22Rv1 (cell line): ENCODE results near the gene PNKP.
A peak's percentile ranks its signal among the peaks of the same experiment; 100 is the strongest.

Experiments used
- H3K27ac ChIP-seq: fragments of 450-650 bp; 2 replicates; pipeline ENCODE4 v1.5.1; 2017
- ZFX ChIP-seq: fragments of 450-650 bp; IDR thresholded peaks from 2 replicates; pipeline ENCODE4 v1.6.1; 2017; ENCODE audit warnings: antibody characterized with exemption, borderline replicate concordance
- TF ChIP-seq, protein P1 (sequence below): fragments of 450-650 bp; IDR thresholded peaks from 2 replicates; pipeline ENCODE4 v1.5.1; 2017; ENCODE audit warnings: mild to moderate bottlenecking

PNKP gene

DNA sequence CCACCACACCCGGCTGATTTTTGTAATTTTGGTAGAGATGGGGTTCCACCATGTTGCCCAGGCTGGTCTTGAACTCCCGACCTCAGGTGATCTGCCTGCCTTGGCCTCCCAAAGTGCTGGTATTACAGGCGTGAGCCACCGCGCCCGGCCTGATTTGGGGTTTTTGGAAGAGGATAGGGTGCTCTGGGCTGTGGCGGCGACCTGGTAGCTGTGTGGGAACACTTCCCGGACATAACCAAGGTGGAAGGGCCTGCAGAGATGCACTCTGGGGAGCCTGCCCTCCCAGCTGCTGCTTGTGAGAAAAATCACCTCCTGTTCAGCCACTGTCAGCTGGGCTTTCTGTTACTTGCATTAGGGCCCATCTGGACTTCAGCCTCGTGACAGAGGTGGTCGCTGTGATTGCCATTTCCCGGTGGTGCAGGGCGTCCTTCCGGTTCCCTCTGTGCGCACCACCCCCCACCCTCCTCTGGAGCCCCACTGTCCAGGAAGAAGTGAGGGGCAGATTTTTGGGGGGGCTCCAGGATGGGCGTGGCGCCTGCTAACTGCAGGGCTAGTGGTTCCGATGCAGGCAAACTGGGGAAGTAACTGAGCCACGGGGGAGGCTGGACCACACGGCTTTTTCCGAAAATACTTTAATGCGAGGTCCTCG, 21.8 kb upstream of the PNKP start:
- TF ChIP-seq ZFX: no peak
- TF ChIP-seq, protein P1, sequence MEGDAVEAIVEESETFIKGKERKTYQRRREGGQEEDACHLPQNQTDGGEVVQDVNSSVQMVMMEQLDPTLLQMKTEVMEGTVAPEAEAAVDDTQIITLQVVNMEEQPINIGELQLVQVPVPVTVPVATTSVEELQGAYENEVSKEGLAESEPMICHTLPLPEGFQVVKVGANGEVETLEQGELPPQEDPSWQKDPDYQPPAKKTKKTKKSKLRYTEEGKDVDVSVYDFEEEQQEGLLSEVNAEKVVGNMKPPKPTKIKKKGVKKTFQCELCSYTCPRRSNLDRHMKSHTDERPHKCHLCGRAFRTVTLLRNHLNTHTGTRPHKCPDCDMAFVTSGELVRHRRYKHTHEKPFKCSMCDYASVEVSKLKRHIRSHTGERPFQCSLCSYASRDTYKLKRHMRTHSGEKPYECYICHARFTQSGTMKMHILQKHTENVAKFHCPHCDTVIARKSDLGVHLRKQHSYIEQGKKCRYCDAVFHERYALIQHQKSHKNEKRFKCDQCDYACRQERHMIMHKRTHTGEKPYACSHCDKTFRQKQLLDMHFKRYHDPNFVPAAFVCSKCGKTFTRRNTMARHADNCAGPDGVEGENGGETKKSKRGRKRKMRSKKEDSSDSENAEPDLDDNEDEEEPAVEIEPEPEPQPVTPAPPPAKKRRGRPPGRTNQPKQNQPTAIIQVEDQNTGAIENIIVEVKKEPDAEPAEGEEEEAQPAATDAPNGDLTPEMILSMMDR: no peak
- peak overlapping the region; percentile 89 for H3K27ac ChIP-seq

DNA sequence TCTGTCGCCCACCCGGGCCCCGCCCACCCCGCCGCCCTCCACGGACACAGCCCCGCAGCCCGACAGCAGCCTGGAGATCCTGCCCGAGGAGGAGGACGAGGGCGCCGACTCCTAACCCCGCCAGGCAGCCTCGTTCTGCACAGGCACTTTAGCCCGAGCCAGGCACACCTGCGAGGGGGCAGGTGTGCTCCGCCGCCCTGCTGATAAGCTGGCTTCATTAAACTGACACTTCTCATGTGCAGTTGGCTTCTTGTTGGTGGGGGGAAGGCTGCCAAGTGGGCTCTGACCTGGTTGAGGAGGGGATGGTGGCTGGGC, 21.1 kb upstream of the PNKP start:
- H3K27ac ChIP-seq: no peak overlapping the region
- TF ChIP-seq ZFX: no peak

DNA sequence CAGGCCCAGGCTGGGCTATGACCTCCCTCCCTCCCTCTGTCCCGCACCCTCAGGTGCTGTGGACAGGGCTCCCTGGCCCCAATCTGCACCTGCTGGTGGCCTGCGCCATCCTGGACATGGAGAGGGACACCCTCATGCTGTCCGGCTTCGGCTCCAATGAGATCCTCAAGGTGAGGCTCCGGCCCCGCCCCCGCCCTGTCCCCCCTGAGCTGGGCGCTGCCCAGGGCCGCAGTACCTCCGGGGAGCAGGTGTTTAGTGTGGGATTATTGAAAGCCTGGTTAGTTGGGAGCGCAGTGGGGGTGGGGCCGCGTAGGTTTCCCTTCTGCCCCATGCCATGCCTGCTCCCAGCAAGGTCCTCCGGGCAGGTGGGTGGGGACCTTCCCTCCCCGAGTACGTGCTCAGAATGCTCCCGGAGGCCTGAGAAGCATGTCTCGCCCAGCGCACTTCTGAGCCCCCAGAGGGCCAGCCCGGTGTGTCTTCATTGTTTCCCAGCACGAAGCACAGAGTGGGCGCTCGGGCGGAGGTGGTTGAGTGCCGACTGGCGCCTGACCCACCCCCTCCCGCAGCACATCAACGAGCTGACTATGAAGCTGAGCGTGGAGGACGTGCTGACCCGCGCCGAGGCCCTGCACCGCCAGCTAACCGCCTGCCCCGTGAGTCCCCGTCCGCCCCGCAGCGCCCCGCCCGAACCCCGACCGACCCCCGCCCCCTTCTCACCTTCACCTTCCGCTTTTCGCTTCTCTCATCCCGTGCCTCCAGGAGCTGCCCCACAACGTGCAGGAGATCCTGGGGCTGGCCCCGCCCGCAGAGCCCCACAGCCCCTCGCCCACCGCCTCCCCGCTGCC, 20.5 kb upstream of the PNKP start:
- H3K27ac ChIP-seq: no peak overlapping the region
- TF ChIP-seq, protein P1: no peak
- no peak for TF ChIP-seq ZFX

DNA sequence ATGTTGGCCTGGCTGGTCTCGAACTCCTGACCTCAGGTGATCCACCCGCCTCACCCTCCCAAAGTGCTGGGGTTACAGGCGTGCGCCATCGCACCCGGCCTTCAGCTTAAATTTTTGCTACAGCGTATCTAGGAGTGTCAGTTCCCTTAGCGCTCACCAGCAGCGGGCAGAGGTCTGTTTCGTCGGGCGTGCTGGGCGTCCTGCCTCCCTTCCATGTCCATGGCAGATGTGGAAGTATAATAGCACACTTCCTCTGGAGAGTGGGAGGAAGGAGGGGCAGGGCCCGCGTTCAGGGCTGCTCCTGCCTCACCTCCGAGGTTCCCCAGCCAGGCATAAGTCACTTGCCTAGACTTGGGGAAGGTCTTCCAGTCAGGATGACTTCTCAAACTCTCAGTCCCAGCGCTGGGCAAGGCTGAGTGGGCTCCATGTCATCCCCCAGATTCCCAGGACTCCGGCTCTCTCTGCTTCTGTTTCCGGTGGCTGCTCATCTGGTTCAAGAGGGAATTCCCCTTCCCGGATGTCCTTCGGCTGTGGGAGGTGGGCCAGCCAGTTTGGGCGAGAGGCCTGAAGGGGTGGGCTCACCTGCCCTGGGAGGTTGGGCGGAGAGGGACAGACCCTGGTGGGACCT, 19.8 kb upstream of the PNKP start:
- no peak for TF ChIP-seq ZFX
- TF ChIP-seq, protein P1: no peak

DNA sequence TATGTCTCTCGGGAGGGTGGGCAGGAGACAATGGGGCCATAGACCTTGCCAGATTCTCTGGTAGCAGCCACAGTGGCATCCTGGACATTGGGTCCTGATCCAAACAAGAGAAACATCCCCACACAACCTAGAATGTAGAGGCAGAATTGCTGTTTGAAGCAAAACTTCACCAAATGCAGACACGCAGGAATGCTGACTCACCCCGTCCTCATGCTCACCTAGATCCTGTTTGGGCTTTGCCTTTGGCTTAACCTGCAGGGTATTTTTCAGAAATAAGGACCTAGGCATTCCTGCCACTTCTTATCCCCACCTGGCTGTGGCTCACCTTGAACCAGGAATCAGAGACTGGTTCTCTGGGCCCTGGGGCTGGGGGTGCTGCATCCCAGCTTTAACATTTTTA, 17.4 kb upstream of the PNKP start:
- 0 out of 2 replicates have a peak overlapping the region, but pooled peaks have one; percentile 29 for H3K27ac ChIP-seq
- TF ChIP-seq, protein P1: no peak
- no peak for TF ChIP-seq ZFX

More for the DNA sequence above, 19.8 kb upstream of the PNKP start:
- no peak overlapping the region for H3K27ac ChIP-seq

DNA sequence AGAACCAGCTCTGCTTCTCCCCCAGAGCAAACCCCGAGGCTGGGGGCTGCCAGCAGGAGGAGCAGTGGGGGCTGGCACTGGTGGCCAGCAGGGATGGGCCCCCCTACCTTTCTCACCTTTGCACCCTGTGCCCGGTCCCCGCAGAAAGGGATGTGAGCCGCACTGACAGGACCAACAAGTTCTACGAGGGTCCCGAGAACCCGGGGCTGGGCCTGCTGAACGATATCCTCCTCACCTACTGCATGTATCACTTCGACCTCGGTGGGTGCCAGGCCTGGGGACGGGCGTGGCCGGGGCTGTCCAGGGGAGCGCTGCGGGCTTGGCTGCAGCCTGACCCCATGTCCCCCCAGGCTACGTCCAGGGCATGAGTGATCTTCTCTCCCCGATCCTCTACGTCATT, 16.7 kb upstream of the PNKP start:
- H3K27ac ChIP-seq: no peak overlapping the region
- no peak for TF ChIP-seq ZFX
- TF ChIP-seq, protein P1: no peak

DNA sequence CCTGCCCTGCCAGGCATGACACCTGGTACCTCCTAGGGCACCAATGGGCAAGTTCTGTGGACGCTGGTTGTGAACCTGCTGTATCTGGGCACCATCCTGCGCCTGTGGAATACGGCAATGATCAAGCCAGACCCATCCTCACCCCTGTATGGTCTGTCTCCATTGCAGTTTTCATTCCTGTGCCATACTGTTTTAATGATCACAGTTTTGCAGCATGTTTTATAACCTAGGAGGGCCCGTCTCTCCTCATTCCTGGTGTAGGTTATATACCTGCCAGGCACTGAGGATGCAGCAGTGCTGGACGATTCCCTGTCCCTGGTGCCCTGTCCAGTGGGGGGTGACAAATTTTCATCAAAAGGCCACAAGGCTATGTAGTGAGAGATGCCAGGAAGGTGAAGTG, 15.7 kb upstream of the PNKP start:
- H3K27ac ChIP-seq: no peak overlapping the region
- TF ChIP-seq ZFX: no peak
- TF ChIP-seq, protein P1: no peak
